Sigmoid colon (tissue), 4 donors: Measurements from ENCODE around the gene TTLL13.

Source experiments
- CTCF ChIP-seq, 4 experiments: fragments of 450-650 bp in 3 of 4; fragments of 200-600 bp in 1 of 4; IDR thresholded peaks; one replicate each; pipeline ENCODE4 v1.5.1; 2016 to 2019; ENCODE audit warnings: antibody characterized with exemption in 4 of 4, mild to moderate bottlenecking in 3 of 4, moderate library complexity in 2 of 4
- POLR2A ChIP-seq, 2 donors: fragments of 450-650 bp; IDR thresholded peaks; one replicate each; pipeline ENCODE4 v1.6.1; 2016; ENCODE audit warnings: antibody characterized with exemption in 2 of 2, mild to moderate bottlenecking in 2 of 2, moderate library complexity in 2 of 2
- POLR2AphosphoS5 ChIP-seq, 4 donors: sonication (generic); formaldehyde crosslinking; IDR thresholded peaks; one replicate each; pipeline ENCODE4 v1.6.1; 2017; ENCODE audit warnings: antibody characterized with exemption in 4 of 4

GRCh38 chr15:90203473-90203872, 45.9 kb upstream of the TTLL13 start:
- TF ChIP-seq CTCF (IDR thresholded peaks at IDR 0.05) (no peak), POLR2A (IDR thresholded peaks at IDR 0.05) (no peak), POLR2AphosphoS5 (IDR thresholded peaks at IDR 0.05) (no peak)
